HG02938 (cell line): Measurements from ENCODE around the gene PPP2R1B.

Source experiments
- ATAC-seq: cut with Tn5 transposase; IDR thresholded peaks from one replicate; pipeline ENCODE4 v1.9.1; 2021; ENCODE audit warnings: mild to moderate bottlenecking, moderate library complexity; ENCODE audit not compliant: unreplicated experiment

Gene PPP2R1B

DNA sequence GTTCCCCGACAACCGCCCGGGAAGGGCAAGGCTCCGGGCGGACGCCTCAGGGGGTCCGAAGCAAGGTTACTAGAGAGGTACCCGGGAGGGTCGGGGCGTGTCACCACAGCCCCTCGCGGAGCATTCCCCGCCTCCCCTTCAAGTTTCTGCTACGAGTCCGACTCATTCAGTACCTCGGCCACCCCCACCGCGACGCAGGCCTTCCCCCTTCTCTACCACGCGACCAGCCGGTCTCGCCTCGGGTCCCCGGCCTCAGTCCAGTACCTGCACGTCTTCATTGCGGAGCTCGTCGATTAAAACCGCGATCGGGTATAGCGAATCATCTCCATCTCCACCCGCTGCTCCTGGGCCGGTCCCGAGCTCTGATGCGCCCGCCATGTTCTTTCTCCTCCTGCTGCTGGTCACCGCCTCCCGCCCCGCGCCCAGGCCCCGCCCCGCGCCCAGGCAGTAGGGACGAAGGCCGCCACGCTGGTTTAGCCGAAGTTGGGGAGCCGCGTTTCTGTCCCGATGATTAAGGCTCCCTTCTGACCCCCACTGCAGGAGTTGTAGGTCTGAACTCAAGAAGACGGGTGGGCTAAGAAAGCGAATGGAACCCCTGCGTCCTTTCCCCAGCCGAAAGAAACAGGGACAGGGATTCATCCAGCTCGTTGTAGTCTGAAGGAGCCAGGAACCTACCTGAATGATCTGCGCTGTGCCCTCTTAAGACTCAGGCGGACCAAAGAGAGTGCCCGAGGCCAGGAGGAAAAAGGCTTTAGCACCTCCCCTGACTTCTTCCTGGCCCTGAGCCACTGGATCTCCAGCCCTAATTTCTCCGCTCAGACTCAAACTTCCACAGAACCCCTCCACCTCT lies at the start of gene PPP2R1B:
TSS of gene PPP2R1B (minus strand) at position 406 of the 850 bp plus-strand sequence. CDS start at position 378, 28 bp downstream.
- ATAC-seq = peak; percentile 92

DNA sequence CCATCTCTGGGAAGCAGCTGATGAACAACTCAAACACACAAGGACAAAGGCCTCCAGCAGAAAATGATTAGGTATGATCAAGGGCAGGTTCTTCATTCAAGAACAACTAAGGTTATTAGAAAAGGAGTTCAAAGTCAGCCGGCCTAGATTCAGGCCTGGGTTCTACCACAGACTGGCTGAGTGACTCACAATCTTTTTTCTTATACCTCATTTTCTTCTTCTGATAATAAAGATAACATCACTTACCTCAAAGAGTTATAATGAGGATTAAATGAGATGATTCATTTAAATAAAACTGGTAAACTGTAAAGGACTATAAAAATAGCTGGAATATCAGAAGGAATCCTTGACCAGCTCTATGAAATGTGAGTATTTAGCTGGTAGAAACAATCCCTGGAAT lies 49.3 kb upstream of the PPP2R1B start:
- no peak for ATAC-seq

DNA sequence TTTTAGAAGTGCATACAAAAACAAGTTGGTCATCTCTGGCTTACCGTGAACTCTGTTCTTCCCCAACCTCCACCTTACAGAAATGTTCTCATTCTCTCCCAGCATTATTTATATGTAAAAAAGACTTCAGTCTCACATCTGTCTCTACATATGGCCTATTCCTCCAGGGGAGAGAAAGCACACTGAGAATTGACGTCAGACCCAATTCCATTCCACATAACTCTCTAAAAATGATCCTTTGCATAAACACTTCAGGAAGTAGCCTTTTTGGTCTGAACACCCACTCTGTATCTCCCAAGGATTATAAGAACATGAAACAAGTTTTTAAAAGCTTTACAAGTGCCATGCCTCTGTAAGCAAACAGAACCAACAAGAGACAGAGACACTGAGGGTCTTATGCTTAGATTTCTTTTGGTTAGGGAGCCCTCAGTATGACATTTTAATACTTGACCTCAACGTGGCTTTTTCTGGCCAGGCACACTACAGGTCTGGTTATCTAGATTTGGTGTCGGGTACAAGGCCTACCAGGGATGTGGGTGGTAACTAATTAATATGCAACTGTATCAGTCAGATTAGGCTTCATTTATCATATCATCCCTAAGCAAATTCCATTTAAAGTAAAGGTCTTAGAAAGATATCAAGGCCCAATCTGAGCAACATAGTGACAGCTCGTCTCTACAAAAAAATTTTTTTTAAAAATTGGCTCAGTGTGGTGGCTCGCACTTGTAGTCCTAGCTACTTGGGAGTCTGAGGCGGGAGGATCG lies 48.5 kb upstream of the PPP2R1B start:
- ATAC-seq = no peak

DNA sequence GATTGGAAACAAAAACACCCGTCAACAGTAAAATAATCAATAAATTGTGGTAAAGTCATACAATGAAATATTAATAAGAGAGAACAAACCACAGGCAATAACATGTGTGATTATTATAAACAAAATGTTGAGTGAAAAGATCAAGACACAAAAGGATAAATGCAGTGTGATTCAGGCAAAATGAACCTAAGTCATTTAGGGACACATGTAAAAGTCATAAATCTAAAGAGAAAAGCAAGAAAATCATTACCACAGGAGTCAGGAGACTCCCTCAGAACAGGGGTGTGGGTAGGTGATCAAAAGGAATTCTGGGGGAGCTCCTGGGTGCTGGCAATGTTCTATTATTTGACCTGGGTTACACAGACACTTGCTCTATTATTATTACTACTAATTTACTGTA lies 47.9 kb upstream of the PPP2R1B start:
- no peak for ATAC-seq

DNA sequence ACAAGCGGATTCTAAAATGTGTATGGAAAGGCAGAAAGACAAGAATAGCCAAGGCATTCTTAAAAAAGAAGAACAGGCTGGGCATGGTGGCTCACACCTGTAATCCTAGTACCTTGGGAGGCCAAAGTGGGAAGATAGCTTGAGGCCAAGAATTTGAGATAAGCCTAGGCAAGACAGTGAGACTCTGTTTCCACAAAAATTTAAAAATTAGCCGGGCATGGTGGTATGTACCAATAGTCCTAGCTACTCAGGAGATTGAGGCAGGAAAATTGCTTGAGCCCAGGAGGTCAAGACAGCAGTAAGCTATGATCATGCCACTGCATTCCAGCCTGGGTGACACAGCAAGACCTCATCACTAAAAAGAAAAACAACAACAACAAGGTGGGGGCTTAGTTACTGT lies 46.0 kb upstream of the PPP2R1B start:
- ATAC-seq = no peak

DNA sequence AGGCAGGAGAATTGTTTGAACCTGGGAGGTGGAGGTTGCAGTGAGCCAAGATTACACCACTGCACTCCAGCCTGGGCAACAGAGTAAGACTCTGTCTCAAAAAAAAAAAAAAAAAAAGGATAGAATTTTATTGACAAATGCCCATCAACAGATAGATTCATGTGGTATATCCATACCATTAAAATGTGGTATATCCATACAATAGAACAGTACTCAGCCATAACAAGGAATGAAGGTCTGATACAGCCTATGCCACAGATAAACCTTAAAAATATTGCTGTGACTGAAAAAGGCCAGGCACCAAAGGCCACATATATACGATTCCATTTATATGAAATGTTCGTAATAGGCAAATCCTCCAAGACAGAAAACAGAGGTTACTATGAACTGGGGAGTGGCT lies 45.3 kb upstream of the PPP2R1B start:
- ATAC-seq = no peak

DNA sequence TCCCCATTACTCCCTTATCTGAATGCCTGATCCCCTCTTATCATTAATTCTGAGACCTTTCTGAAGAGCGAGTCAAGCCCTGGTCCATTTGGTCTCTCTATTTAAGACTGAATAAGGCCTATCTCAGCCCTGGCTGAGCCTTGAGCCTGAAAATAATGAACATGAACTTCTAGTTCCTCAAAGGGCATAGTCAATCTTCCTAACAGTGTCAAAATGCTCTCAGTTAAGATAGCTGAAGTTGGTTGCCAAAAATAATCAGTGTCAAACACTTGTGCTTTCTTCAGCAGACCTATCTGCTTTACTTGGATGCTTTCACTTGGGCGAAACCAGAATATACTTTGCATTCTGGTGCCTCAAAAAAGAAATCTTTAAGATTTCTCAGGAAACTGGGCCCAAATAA lies 42.6 kb upstream of the PPP2R1B start:
- no peak for ATAC-seq

DNA sequence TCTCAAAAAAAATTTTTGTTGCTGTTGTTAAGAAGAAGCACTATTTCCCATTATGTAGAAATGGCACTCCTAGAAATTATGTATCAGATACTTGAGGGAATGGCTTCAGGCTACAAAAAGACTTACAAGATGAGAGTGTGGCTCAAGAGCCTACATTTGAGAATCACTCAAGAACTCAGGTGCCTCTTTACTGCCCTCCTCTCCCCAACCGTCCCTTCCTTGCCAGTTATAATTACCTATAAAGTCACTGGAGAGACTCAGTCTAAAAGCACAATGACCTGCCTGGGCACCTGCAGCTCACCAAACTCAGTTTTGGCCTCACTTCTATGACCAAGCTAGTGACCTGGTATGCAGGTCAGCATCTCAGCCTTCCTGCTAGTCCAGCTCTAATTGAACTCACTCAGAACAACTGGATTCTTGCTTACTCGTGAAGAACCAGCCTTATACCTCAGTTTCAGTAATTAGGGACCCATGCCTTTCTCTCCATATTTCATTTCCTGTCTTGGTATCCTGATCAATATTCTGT lies 41.9 kb upstream of the PPP2R1B start:
- no peak for ATAC-seq

DNA sequence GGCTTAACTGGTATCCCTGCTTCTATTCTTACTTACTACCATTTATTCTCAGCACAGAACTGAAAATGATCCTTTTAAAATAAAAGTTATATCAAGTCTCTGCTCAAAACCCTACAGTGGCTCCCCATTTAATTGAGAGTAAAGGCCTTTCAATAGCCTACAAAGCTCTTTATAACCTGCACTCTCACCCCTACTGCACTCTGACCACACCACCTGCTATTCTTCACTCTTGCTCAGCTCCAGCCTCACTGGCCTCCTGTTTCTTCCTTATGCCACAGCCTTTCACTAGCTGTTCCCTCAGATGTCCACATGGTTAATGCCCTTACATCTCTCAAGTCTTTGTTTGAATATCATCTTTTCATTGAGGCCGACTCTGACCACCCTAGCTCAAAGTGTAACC lies 40.9 kb upstream of the PPP2R1B start:
- ATAC-seq = no peak

DNA sequence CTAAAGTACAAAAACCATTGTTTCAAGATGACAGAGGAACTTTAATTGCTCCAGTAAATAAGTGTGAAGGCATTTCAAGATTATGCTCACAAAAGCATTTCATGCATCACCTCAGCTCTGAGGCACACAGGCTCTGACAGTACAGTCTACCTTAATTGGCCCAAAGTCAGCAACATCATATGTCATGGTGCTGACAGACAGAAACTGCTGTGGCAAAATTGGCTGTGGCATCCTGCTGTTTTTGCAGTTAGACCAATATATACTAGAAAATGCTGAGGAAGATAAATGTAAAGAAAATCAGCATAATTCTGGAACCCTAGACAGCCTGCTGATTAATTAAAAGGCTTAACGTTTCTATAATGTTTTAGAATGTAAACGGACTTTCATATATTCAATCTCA lies 34.9 kb upstream of the PPP2R1B start:
- no peak for ATAC-seq

DNA sequence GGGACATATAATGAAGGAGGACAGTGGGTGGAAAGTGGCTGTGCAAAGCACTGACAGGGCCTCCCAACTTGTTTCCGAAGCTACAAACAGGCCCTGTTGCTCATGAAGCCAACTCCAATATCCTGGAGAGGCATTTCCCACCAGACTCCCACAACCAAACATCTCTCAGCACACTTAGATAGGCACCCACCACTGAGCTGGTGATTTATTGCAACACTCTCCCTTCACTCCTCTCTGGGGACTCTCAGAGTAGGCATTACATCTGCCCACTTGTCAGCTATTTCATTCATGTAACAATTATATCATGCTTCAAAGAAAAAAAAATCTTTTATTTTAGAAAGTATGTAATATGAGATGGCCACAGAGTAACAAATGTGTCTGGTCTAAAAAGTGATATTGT lies 32.1 kb upstream of the PPP2R1B start:
- no peak for ATAC-seq

DNA sequence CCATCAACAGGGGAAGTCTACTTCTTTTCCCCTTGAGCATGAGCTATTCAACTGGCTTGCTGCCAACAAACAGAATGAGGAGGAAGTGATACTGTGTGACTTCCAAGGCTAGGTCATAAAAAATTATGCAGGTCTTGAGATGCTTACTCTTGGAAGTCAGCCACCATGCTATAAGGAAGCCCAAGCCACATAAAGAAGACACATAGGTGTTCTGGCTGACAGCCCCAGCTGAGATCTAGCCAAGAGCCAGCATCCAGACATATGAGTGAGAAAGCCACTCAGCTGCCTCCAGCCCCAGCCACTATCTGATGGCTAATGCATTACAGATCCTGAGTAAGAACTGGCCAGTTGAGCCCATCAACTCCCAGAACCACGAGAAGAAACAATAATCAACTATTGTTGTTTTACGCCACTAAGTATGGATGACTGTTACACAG lies 31.0 kb upstream of the PPP2R1B start:
- ATAC-seq = no peak

DNA sequence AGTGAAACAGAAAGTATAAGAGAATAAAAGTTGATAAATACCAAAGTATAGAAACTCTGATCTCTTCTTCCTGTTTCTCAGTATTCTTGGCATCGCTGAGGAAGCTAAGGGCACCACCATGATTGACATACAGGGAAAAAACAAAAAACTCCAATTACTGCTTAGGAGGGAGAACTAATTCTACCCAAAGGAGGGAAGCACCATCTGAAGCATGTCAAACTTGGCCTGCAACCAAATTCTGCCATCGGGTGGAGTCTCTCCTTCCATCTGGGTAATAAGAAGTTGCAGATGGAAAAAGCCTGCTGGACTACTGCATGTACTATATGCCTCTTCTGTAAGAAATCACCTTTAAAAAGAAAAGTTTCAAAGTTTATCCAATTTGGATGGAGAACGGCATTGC lies 30.5 kb upstream of the PPP2R1B start:
- ATAC-seq = no peak

DNA sequence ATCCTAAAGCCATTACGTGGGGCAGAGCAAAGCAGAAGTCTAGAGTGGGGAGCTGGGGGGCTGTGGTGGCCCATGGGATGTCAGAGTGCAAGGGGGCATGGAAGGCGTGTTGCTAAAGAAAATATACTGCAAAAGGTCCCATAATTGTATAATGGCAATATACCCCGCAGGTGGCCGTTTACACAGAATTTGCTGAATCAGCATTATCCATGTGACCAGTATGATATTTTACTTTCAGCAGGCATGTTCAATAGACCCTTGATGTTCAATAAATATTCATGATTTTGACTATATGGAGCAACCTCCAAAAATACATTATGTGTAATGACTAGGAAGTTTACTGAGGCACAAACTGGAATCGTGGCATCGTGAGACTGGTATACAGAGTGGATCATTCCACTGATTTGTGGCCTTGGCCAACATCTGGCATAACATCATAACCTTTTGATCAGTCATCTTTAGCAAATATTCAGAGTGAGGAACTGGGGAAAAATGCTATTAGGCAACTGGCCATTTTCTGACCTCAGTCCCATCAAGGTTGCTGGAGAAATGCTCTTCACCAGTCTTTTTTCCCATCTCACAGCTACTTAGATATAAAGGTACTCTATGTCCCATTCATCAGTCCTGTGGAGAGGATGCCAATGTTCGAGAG lies 29.3 kb upstream of the PPP2R1B start:
- ATAC-seq = no peak

DNA sequence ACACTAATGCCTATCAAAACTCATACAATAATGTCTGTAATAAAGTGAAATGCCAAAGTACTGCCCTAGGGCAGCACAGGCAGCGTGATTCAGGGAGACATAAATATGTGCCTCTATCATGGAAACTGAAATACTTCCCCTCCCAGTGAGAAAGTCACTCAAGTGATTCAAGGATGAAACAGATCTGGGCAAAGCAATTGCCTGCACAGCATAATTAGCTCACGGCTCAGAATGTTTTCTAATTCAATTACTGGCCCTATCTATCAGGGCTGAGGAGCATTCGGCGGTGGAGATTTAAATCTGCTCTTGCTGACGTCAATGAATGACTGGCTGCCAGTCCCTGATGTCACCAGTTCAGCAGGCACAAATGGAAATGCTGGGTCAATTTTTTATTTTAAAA lies 27.7 kb upstream of the PPP2R1B start:
- ATAC-seq = no peak

DNA sequence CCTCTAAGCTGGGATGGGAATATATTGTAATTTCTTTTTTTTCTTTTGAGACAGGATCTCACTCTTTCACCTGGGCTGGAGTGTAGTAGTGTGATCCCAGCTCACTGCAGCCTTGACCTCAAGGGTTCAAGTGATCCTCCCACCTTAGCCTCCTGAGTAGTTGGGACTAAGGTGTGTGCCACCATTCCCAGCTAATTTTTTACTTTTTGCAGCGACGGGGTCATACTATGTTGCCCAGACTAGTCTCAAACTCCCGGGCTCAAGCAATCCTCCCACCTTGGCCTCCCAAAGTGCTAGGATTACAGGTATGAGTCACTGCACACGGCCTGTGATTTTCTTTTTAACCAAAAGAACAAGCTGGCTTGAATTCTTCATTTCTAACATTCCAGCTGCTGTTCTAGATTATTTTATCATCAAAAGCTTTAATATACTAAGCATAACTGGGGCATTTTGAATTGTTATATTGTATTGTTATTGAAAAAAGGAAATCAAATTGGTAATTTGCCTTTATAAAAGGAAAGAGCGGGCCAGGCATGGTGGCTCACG lies 26.8 kb upstream of the PPP2R1B start:
- no peak for ATAC-seq

DNA sequence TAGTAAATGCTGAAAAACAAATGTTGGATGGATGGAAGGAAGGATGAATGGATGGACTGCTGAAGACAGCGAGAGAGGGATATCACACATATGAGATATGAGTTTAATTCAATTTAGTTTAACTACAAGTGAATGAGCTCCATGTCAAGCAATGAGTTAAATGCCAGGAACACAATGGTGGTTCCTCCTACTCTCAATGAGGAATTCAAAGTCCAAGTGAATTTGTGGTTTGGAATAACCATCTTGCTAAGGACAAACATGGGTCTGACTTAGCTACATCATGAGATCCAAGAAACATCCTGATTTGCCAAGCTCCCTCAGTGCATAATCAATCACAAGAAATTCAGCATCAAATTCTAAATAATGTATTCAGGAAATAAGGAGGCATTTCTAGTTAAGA lies 26.1 kb upstream of the PPP2R1B start:
- no peak for ATAC-seq

DNA sequence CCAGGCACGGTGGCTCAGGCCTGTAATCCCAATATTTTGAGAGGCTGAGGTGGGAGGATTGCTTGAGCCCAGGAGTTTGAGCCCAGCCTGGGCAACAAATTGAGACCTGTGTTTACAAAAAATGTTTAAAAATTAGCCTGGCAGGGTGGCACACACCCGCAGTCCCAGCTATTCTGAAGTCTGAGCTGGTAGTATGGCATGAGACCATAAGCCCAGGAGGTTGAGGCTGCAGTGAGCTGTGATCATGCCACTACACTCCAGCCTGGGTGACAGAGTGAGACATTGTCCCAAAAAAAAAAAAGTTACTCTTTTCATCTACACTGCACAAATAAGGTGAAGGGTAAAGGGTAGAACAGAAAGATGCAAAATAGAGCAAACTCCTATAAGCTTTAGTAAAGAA lies 22.3 kb upstream of the PPP2R1B start:
- no peak for ATAC-seq

DNA sequence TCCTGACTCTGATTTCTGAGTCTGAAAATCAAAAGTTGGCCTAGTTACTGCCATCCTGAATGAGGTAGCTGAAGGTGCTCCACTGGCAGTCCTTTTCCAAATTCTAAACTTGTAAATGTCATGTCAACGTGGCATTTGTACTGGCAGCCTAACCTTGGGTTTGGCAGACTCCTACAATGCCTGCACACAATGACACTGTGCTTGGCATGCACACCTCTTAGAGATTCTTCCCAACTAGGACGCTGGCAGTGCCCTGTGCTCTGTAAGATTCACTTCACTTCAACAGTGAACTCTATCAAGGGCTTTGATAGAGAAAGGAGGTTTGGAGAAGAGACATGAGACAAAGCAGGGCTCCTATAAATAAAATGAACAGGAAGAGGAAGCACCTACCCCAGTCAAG lies 21.9 kb upstream of the PPP2R1B start:
- no peak for ATAC-seq

DNA sequence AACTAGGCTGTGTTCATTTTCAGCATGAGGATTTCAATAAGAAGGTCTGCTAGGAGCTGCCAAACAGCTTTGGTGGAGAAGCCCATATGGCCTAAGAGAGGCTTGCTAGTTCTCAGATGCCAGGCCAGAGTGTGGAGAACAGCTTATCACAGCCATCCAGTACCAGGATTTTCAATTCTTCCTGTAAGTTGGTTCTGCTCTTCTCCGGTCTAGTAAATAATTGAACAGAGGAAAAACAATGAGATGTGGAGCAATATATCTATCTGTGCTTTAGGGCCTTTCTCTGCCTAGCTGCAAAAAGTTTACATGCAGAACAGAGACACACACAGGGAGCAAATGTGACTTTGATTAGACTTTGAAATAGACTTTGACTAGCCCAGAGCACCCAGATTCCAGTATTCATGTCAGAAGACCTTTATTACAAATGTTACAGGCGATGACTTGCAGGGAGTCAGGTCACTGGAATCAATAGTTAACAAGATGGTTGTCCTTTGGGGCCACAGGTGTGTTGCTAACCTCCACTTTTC lies 19.8 kb upstream of the PPP2R1B start:
- no peak for ATAC-seq

DNA sequence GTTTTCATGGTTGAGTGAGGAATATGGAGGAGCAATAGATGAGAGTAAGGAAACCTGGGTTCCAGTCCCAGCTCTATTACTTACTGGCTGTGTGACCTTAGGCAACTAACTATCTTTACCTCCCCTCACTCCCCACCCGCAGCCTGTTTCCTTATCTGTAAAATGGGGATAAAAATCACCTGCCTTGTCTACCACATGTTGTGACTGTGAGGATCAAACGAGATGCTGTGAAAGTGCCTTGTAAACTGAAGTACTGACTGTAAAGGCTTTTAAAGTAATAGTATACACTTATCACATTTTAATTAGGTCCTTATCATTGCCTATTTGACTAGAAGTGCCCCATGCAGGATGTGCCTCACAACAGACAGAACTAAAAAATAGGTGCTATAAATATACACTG lies 18.9 kb upstream of the PPP2R1B start:
- no peak for ATAC-seq
